WTC11 (cell line): ENCODE measurements around the gene NTPCR.

Source experiments
- AFF4 ChIP-seq: sonication (generic); formaldehyde crosslinking; IDR thresholded peaks from 2 replicates; pipeline ENCODE4 v1.8.1; 2023; ENCODE audit warnings: mild to moderate bottlenecking, missing genetic modification reagents, borderline replicate concordance
- ARID4B ChIP-seq: sonication (generic); formaldehyde crosslinking; IDR thresholded peaks from 2 replicates; pipeline ENCODE4 v1.8.0; 2023; ENCODE audit warnings: missing genetic modification reagents, mild to moderate bottlenecking, borderline replicate concordance
- ATF3 ChIP-seq: sonication (generic); formaldehyde crosslinking; conservative IDR thresholded peaks from 2 replicates; pipeline ENCODE4 v1.8.1; 2022; ENCODE audit warnings: mild to moderate bottlenecking, missing genetic modification reagents
- CTCF ChIP-seq: fragments of 200-600 bp; IDR thresholded peaks from 2 replicates; pipeline ENCODE4 v1.8.0; 2022; ENCODE audit warnings: antibody characterized with exemption
- ESRRA ChIP-seq: sonication (generic); formaldehyde crosslinking; IDR thresholded peaks from 2 replicates; pipeline ENCODE4 v1.8.1; 2022; ENCODE audit warnings: mild to moderate bottlenecking, missing genetic modification reagents, borderline replicate concordance
- ETV6 ChIP-seq: sonication (generic); formaldehyde crosslinking; IDR thresholded peaks from 2 replicates; pipeline ENCODE4 v1.8.1; 2022; ENCODE audit warnings: mild to moderate bottlenecking, missing genetic modification reagents
- HMGXB4 ChIP-seq: sonication (generic); formaldehyde crosslinking; IDR thresholded peaks from 2 replicates; pipeline ENCODE4 v1.8.1; 2023; ENCODE audit warnings: mild to moderate bottlenecking, moderate library complexity, missing genetic modification reagents
- IRF1 ChIP-seq: sonication (generic); formaldehyde crosslinking; IDR thresholded peaks from 2 replicates; pipeline ENCODE4 v1.8.0; 2023; ENCODE audit warnings: missing genetic modification reagents
- MAX ChIP-seq: sonication (generic); formaldehyde crosslinking; IDR thresholded peaks from 2 replicates; pipeline ENCODE4 v1.8.0; 2022; ENCODE audit warnings: mild to moderate bottlenecking, missing genetic modification reagents
- MYBL2 ChIP-seq: sonication (generic); formaldehyde crosslinking; IDR thresholded peaks from 2 replicates; pipeline ENCODE4 v1.8.1; 2023; ENCODE audit warnings: mild to moderate bottlenecking, moderate library complexity, missing genetic modification reagents
- ZNF121 ChIP-seq: sonication (generic); formaldehyde crosslinking; IDR thresholded peaks from 2 replicates; pipeline ENCODE4 v1.8.0; 2023; ENCODE audit warnings: missing genetic modification reagents
- ZNF423 ChIP-seq: fragments of 250-450 bp; sonication (Bioruptor Pico); IDR thresholded peaks from 2 replicates; pipeline ENCODE4 v2.1.2; 2022; ENCODE audit warnings: mild to moderate bottlenecking, moderate library complexity

GRCh38 chr1:232904566-232904965, 45.8 kb upstream of the NTPCR start:
- TF ChIP-seq CTCF (no peak), ZNF121 (CRISPR knock-in tag) (no peak), ZNF423 (CRISPR knock-in tag) (no peak), IRF1 (no peak), MYBL2 (CRISPR knock-in tag) (no peak), MAX (CRISPR knock-in tag) (no peak), HMGXB4 (CRISPR knock-in tag) (no peak), ATF3 (CRISPR knock-in tag) (no peak), AFF4 (no peak), ESRRA (CRISPR knock-in tag) (no peak), ARID4B (CRISPR knock-in tag) (no peak), ETV6 (CRISPR knock-in tag) (no peak)
